NCI-H2029 treated with DMSO at 0.1 percent for 48 hours (cell line): Measurements from ENCODE around the gene PTPRN2.
"Not testable (repeated sequence)": the region's sequence is repeated elsewhere in the genome, so short reads cannot be mapped to it uniquely, and the experiment has no call there.

Source experiments
- DNase-seq: peaks from one replicate; lab custom pipeline; 2025; lab: John Stamatoyannopoulos, UW

Gene PTPRN2

DNA sequence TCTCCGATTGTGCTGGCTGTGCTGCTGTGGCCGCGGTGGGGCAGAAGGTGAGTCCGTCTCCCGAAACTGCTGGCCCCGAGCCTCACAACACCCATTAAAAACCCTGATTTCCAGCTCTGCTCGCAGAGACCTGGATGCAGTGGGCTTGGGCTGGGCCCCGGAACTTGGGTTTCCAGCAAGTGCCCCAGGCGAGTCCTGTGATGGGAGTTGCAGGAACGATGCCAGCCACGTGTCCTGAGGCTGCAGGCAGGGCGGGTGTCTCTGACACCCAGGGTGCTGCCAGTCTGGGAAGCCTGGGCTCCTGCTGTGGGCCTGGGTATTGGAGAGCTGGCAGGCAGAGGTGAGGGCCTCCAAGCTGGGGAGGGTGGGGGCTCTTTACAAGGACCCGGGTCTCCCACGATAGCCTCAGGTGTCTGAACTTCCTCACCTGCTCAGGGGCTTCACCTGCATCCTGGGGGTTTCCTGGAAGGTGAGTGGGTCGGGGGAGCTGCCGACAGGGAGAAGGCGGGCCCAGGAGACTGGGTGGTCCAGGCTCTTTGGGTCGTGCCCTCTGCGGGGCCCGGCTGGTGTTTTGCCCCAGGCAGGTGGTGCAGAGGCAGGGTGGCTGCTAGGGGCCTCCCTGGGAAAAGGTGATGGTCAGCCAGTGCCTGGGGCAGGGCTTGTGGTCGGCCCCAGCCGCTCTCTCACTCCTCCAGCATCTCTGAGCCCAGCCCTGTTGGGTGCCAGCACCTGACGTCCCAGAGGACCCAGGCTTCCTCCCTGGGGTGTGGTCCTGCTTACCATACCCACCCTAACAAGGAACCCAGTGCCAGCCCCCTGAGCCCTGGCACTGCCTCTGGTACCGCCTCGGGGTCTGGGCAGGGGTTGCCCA lies 1070.5 kb downstream of the PTPRN2 start:
- no peak for DNase-seq

DNA sequence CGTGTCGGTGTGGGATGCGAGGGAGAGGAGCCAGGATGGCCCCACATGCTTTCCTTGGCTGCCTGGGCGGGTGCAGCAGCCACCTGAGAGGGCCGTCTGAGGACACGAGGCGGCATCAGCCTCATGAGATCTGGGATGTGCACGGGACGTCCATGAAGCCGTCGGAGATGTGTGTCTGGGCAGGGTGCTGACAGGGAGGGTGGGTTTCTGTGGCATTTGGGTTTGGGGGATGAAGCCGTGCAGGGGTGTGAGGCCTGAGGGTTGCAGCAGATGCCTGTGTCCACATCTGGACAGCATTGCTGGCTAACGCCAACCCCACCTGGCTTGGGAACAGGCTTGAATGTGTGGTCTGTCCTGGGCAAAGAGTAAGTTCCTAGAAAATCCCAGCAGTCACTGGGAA lies 1071.3 kb downstream of the PTPRN2 start:
- no peak for DNase-seq

DNA sequence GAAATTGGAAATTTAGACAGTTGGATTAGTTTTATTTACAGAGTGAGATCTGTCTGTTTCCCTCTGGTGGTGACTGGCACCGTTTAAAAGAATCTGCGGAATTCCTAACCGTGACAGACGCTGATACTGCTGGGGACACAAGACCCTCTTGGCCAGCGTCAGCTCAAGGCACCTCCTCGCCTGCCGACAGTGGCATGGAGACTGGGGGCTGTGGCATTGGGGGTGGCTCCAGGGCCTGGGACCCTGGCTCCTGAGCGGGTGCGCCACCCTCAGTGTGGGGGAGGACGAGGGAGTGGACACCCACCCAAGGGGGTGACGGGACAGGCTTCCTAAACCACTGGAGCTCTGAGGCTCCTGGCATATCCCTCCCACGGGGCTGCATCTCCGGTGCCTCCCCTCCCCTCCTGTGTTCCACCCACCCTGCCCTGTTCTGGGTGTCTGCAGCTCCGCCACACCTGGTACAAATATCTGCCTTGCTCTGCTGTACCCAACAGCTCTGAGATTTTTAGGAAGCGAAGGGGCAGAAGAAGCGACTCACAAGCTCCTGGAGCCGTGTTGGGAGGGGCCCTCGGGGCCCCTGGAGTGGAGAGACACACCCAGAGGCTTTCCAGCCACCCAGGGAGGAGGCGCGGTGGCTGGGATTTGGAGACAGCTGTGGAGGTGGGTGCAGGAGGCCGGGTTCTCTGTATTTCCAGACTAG lies 1072.1 kb downstream of the PTPRN2 start:
- DNase-seq = no peak

DNA sequence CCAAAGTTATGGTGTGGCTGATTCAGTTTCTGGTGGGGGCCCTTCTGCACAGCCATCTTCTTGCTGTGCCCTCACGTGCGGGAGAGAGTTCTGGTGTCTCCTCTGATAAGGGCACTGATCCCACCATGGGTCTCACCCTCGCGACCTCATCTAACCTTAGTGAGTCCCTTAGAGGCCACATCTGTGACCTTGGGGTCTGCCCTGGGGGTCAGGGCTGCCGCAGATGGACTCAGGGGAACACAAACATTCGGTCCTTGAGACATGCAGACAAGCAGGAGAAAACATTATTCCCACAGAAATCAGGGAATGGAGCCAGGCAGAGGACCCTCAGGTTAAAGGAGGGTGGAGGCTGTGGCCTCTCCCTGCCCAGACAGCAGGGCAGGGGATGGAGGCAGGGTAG lies 1072.9 kb downstream of the PTPRN2 start:
- no peak for DNase-seq

DNA sequence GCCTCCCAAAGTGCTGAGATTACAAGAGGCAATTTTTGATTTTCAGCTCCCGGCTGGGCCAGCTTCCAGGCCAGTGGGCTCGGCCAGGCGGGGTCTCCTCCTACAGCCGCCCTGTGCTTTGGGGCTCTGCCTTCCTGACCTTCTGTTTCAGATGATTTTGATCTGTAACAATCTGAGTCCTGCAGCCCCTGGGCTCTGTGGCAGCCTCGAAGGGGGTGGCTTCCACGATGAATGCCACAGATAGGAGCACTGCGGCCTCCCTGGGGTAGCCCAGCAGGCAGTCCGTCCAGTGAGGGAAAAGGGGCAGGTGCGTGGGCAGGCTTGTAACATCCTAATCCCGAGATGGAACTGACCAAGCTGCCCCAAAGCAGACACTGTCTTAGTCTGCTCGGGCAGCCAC lies 1073.3 kb downstream of the PTPRN2 start:
- DNase-seq = no peak

DNA sequence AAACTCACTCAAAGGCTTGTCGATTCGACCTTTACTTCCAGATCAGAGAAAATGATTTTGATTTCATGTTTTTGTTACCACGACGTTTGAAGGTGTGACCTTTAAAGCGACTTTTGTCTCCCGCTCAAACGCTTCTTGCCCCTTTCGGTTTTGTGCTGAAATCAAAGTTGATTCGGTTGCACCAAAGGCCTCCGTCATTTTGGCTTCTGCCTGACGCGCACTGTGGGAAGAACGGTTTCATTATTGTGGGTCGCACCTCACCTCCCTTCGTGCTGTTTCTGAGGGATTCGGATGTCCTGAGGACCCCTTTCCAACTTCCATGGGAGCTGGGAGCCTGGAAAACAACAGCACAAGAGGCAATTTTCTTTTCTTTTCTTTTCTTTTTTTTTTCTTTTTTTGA lies 1073.9 kb downstream of the PTPRN2 start:
- DNase-seq = no peak

DNA sequence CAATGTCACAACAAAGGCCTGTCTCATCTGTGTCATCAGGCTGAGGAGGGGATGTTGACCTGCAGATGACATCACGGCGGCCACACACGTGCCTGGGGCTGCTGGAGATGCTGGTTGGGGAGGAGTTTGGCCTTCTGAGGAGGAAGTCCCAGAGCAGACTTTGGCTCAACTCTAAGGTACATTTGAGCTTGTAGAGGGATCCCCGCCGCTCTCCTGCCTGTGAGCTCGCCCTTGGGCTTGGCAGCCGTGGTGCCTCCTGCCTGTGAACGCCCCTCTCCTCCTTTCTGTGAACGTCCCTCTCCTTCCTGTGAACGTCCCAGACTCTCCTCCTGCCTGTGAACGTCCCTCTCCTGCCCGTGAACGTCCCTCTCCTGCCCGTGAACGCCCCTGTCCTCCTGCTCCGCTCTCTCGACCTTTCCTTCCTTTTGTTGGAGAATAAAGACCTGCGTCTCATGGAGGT lies 1074.4 kb downstream of the PTPRN2 start:
- DNase-seq = no peak

DNA sequence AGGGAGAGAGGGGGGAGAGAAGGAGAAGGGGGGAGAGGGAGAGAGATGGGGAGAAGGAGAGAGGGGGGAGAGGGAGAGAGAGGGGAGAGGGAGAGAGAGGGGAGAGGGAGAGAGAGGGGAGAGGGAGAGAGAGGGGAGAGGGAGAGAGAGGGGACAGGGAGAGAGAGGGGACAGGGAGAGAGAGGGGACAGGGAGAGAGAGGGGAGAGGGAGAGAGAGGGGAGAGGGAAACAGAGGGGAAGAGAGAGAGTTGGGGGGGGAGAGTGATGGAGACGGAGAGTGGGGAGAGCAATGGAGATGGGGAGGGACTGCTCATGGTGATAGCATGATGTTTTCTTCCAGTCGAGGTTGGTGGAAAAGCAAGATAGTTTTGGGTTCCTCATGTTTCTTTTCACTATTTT lies 1078.4 kb downstream of the PTPRN2 start:
- DNase-seq = no peak

DNA sequence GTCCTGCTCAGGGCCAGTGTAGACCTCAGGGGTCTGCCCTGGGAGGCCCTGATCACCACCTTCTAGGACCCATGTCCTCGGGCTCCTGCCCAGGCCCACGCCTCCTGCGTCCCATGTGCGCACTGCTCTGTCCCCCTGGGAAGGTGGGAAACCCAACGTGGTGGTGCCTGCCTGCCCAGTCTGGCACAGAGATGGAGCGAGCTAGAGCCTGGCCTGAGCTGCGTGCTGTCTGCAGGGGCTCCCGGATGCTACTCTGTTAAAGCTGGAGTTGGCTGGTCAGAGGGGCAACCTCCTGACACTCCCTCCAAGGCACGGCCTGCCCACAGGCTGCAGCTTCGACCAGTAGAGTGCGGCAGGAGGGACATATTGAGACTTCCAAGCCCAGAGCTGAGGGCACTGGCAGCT lies 1079.1 kb downstream of the PTPRN2 start:
- DNase-seq = no peak

DNA sequence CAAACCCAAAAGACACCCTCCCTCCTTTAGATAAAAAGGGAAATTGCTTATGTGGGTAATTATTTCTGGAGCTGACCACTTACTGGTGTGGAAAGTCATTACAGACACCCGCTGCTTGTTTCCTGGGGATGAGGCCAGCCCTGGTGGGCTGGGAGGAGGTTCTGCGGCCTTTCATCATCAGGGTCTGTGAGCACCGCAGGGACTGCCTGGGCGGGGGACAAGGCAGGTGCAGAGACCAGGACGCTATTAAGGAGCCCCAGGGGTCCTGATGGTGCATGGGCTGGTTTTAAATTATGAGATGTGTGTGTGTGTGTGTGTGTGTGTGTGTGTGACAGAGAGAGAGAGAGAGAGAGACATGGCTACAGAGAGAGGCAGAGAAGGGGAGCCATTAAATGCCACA lies 1079.6 kb downstream of the PTPRN2 start:
- DNase-seq = no peak

DNA sequence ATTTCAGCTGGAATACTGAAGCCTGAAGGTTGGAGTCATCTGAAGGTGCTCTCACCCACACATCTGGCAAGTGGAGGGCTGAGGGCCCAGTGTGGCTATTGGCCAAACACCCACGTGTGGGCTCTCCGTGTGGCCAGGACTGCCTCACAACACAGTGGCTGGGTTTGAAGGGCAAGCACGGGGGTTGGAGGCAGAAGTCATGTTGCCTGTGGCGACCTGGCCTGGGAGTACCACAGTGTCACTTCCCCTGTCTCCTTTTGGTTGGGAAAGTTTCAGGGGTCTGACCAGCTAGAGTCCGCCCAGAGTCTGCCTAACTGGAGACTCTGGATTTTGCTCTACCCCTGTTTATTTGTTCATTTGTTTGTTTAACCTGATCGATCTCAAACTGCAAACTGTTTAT lies 1081.4 kb downstream of the PTPRN2 start:
- DNase-seq = no peak

DNA sequence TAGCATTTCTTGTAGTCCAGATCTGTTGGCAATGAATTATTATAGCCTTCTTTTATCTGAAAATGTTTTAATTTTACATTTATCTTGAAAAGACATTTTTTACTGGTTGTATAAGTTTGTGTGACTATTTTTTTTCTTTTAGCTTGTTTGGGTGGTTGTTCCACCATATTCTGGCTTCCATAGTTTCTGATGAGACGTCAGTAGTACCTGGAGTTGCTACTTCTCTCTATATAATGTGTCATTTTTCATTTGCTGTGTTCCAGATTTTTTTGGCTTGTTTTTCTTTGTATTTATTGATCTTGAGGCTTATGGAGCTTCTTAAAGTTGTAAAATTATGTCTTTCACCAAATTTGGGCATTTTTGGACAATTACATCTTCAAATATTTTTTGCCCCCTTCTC lies 1082.0 kb downstream of the PTPRN2 start:
- no peak for DNase-seq

DNA sequence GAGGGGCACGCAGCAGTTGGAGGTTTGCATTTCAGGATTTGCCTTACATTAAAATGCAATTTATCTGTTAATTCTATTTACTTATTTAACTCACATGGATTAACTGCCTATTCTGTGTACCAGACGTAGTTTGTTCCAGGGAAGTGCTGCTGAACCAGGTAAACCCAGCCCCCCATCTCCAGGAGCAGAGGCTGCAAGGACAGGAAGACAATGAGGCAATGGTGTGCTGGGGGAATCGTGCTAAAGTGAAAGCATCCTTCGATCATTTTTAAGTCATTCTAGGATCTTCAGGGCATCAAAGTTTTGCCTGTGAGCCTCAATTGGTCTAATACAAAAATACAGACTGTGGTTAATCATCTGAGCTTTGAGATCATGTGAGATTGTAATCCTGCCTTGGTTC lies 1084.4 kb downstream of the PTPRN2 start:
- no peak for DNase-seq

DNA sequence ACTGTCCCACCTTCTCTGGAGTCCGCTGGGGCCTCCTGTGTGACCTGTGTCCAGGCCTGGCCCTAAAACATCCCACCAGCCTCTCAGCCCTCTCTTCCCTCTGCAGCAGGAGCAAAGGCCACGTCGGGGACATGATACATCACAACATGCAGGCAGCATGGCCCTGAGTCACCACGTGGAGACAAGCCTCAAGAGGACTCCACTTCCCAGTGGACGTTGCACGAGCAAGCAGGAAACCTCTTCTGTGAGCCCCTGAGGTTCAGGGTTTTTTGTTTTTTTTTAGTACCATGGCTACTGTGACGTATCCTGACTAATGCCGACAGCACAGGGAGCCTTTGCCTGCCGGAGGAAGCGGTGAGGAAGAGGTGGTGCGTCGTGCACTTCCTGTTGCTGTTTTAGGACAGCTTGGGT lies 1084.9 kb downstream of the PTPRN2 start:
- DNase-seq = no peak

DNA sequence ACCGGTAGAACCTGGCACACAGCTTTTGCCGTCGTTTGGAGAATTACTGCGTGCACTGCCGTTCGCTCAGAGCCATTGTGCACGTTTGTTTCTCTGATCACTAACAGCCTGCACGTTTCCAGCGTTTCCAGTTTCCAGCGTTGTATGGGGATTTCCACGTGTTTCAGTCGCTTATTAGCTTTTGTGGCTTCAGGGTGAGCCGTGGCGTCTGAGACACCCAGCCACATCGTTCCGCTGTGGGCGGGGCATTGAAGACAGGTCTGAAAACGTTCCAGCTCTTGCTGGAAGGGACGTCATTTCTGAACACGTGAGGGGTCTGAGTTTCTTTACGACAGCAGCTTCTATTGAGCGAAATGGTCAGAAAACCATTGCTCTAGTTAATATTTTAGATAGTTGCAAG lies 1086.0 kb downstream of the PTPRN2 start:
- DNase-seq = no peak

DNA sequence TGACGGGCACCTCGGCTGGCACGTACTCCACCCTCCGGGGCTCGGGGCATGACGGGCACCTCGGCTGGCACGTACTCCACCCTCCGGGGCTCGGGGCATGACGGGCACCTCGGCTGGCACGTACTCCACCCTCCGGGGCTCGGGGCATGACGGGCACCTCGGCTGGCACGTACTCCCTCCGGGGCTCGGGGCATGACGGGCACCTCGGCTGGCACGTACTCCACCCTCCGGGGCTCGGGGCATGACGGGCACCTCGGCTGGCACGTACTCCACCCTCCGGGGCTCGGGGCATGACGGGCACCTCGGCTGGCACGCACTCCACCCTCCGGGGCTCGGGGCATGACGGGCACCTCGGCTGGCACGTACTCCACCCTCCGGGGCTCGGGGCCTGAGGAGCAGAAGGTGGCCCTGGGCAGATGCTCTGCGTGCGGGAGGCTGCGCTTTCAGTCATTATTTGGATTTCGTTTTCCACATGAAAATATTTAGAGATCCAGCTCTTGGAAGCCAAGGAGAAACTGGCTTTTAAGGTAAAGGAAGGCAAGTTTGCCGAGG lies 1086.6 kb downstream of the PTPRN2 start:
- DNase-seq = not testable (repeated sequence)

DNA sequence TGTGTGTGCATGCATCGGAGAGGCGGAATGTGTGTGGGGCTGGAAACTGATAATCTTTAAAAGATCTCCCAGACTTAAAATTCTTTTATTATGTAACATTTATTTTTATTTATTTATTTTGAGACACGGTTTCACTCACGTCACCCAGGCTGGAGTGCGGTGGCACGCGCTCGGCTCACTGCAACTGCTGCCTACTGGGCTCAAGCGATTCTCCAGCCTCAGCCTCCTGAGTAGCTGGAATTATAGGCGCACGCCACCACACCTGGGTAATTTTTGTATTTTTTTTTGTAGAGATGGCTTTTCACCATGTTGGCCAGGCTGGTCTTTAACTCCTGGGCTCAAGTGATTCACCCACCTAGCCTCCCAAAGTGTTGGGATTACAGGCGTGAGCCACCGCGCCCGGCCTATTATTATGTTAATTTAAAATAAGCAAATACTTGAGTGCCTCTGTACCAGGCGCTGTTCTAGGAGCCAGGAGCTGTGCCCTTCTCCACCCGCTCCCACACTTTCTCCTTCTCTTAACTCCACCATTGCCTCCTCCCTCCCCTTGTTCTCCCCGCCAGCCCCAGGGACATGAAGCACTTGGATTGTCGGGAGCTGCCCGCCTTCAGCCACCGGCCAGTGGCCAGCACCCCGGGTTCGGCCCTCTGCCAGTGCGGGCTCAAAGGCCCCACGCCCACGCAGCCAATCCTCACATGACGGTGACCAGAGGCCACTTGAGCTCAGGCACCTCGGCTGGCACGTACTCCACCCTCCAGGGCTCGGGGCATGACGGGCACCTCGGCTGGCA lies 1087.3 kb downstream of the PTPRN2 start:
- DNase-seq = no peak

DNA sequence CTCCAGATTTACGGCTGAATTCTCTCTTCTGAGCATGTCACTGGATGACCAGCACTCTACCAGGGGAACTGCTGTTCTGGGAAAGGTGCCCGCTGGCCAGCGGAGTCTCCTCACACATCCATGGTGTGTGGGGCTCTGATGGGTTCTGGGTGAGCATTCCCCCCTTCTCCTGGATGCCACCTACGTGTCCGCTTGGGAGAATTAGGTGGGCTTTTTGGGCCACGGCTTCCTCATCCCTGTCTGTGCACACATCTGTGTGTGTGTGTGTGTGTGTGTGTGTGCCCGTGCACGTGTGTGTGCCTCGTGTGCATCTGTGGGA lies 1087.8 kb downstream of the PTPRN2 start:
- no peak for DNase-seq

DNA sequence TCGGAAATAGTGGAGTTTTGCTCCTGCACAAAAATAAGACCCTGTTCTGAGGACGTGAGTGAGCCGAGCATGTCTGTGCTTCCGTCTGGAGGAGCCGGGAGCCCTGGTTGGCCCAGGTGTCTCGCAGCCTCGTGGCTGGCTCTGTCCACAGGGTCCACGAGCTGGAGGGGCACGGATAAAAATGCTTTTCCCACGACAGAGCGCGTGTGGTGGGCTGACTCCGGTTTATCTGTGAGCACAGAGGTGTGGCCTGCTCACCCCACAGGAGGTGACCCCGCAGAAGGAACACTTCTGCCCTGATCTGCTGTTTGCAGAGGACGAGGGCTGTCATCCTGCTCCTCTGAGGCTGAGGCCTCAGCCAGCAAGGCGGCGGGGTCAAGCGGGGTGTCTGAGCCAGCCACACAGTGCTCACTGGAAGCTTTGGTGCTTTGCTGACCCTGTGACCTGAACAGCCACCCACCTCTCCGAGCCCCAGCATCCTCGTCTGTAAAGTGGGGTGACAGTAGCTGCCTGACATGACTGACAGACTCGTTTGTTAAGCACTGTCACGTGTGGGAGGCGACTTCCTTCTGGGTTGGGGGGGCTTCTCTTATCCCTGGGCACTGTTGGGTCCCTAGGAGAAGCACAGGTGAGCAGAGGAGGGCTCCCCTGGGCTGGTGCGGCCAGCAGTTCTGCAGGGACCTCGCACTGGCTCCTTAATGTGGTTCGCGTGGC lies 1088.3 kb downstream of the PTPRN2 start:
- DNase-seq = no peak

DNA sequence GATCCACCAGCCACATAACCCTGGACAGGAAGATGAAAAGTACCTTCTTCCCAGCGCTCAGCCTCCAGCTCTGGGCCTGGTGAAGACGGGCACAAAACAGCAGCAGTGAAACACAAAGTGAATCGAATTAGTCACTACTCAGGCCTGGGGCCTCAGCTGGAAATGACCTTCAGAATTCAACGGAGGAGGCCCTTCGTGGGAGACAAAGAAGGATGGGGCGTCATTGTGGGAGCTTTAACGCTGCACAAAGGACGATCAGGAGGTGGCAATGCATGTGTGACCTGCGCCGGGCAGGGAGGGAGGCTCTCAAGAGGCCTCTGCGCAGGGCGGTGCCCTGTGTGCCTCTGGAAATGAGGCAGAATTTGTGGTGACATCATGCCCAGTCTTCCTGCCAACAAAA lies 1089.0 kb downstream of the PTPRN2 start:
- DNase-seq = no peak

DNA sequence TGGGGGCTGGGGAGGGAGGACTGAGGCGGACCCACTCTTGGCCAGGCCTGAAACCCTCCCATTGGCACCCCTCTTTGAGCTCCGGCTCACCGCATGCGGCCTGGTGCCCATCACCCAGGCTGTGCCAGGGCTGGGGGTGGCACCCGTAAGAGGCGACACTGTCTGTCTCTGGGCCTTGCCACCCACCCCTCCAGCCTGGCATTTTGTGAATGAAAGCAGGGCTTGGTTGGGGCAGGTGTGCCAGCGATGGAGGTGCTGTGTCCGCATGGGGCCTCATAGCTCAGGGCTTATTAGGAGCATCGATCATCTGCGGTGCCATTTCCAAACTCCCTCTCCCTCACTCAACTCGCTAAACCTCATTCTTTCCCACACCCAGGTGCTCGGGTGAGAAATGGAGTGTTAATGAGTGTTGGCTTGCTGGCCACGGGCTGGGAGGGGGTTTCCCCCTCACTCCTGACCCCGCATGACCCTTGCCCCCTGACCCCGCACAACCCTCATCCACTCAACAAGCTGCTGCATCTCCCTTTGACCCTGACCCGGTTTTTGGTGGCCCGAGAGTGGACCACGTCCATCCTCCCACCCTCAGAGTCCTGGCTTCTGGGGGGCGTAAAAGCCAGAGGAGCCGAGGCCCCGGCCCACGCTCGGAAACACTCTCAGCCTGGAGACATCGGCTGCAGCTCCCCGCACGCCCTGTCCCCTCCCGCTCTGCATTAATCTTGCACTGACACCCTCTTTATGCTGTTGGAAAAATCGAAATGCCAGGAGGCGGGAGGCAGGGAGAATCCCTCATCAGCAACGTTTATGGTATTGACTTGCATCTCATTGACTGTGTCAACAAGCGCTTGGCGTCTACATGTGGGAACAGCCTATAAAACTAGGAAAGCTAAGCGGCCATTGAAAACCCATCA lies 1089.6 kb downstream of the PTPRN2 start:
- no peak for DNase-seq
